Glutamatergic neuron (in vitro differentiated cells): ENCODE measurements around the gene SERTAD2. TPM values are rescaled to one million over a fixed set of nuclear protein-coding genes. Genes with fewer than 3 reads are reported as not detected.

Source experiments
- DNase-seq: peaks from one replicate; pipeline ENCODE4 v3.0.0; 2022
- H3K27ac Mint-ChIP-seq: one replicate; pipeline ENCODE4 v1.8.0; 2020; ENCODE audit warnings: mild to moderate bottlenecking, mixed read lengths, inconsistent platforms; ENCODE audit not compliant: unreplicated experiment
- H3K27me3 Mint-ChIP-seq: one replicate; pipeline ENCODE4 v1.8.0; 2020; ENCODE audit warnings: mild to moderate bottlenecking, moderate library complexity, mixed read lengths, inconsistent platforms; ENCODE audit not compliant: unreplicated experiment
- H3K36me3 Mint-ChIP-seq: one replicate; pipeline ENCODE4 v1.8.0; 2020; ENCODE audit warnings: mild to moderate bottlenecking, mixed read lengths, inconsistent platforms; ENCODE audit not compliant: unreplicated experiment
- H3K4me1 Mint-ChIP-seq: one replicate; pipeline ENCODE4 v1.8.0; 2020; ENCODE audit warnings: mild to moderate bottlenecking, low read depth, mixed read lengths, inconsistent platforms; ENCODE audit not compliant: unreplicated experiment
- H3K4me3 Mint-ChIP-seq: one replicate; pipeline ENCODE4 v1.8.0; 2020; ENCODE audit warnings: mild to moderate bottlenecking, mixed read lengths, inconsistent platforms; ENCODE audit not compliant: unreplicated experiment
- H3K9me3 Mint-ChIP-seq: one replicate; pipeline ENCODE4 v1.8.0; 2020; ENCODE audit warnings: mild to moderate bottlenecking, moderate library complexity, mixed read lengths, inconsistent platforms; ENCODE audit not compliant: unreplicated experiment
- long read RNA-seq: library from polyadenylated mRNA; unstranded; transcript quantifications from one replicate; pipeline ENCODE4 v2.0.0, GENCODE V29; 2020; ENCODE audit not compliant: unreplicated experiment
- total RNA-seq: library from RNA; stranded (reverse); fragmentation: NEBNext Ultra II Directional; extraction: Animal tissue kit (Norgen Biotek cat#: 25700); gene quantifications from one replicate; pipeline ENCODE4 v1.2.1, GENCODE V29; 2021; ENCODE audit not compliant: unreplicated experiment
- TF ChIP-seq, protein P1 (sequence below): fragments of 200-600 bp; sonication (generic); IDR thresholded peaks from one replicate; pipeline ENCODE4 v1.5.0; 2021; ENCODE audit not compliant: partially characterized antibody, unreplicated experiment

The SERTAD2 gene, protein sequence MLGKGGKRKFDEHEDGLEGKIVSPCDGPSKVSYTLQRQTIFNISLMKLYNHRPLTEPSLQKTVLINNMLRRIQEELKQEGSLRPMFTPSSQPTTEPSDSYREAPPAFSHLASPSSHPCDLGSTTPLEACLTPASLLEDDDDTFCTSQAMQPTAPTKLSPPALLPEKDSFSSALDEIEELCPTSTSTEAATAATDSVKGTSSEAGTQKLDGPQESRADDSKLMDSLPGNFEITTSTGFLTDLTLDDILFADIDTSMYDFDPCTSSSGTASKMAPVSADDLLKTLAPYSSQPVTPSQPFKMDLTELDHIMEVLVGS
- total RNA-seq, result 15.7 TPM
- long read RNA-seq, full-length matches to known transcripts, result 1 of 1 reads
- long read RNA-seq, partial matches to known transcripts, result 0 of 1 reads
- long read RNA-seq, other reads (novel, unspliced or antisense), result 0 of 1 reads

DNA sequence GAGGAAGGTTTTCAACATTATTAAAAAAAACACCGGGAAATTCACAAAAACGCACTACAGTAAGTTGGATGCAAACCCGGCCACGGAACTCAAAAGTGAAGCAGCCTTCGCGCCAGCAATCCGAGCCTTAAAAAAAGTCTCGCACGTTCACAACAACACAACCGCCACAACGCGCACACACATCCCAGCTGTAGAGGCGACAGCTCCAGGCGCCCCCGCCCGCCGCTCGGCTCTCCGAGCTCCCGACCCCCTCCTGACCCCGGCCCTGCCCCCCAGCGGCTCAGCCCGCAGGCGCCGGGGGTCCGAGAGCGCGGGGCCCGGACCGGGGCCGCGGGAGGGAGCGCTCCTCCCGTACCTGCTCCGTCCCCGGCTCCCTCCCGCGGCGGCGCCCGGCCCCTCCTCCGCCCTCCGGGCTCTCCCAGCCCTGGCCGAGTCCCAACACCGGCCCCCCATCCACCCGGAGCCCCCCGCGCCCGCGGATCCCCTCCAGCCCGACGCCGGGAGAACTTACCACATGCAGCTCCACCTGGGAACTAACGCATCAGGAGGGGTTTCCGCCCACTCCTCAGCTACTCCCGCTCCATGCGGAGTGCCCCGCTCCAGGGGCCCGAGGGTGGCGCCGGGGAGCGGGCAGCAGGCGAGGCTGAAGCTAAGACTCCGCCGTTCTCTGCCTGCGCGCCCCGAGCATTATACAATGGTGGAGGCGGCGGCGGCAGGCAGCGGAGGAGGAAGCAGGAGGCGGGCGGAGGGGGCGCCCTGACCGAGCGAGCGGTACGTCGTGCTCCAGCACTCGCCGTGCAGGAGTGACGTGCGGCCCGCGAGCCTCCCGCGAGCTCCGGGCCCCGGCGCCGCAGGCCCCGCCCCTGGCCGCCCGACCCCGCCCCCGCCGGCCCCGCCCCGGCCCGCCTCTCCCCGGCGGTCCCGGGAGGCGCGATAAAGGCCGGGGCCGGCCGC is at the start of gene SERTAD2:
Gene SERTAD2 (minus strand): TSS at position 805 of the 954 bp plus-strand sequence. CDS start 17,042 bp downstream, outside the sequence.
- H3K4me3 Mint-ChIP-seq, result peak within 1 kb of the TSS; percentile 92

DNA sequence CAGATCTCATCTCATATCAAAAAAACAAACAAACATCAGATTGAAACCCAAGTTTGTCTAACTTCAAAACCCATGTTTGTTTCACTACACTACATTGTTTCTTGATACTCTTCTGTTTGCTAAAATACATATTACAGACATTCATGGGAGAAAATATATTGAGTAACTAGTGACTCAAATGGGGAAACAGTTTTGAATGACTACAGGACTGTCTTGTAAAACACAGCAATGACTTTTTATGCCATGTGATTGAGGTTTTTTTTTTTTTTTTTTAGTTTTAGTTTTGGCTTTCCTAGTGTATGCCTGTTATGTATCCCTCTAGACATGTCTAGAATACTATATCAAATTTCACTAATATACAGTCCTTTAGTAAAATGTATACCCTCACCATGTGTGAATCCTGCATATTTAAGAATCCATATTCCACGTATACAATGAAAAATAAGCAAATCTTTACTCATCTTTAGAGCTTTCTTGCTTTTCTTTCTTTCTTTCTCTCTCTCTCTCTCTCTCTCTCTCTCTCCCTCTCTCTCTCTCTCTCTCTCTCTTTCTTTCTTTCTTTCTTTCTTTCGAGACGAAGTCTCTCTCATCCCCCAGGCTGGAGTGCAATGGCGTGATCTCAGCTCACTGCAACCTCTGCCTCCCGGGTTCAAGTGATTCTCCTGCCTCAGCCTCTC is 46.6 kb upstream of the SERTAD2 start:
- Mint-ChIP-seq H3K9me3 (no peaks in the 10 kb centered on the region), H3K27me3 (peaks cover 2% of the 10 kb centered on the region), H3K36me3 (no peaks in the 10 kb centered on the region), H3K27ac (no peak overlapping the region), H3K4me1 (no peaks in the 10 kb centered on the region), H3K4me3 (no peak overlapping the region)
- no peak for DNase-seq
- TF ChIP-seq, protein P1, sequence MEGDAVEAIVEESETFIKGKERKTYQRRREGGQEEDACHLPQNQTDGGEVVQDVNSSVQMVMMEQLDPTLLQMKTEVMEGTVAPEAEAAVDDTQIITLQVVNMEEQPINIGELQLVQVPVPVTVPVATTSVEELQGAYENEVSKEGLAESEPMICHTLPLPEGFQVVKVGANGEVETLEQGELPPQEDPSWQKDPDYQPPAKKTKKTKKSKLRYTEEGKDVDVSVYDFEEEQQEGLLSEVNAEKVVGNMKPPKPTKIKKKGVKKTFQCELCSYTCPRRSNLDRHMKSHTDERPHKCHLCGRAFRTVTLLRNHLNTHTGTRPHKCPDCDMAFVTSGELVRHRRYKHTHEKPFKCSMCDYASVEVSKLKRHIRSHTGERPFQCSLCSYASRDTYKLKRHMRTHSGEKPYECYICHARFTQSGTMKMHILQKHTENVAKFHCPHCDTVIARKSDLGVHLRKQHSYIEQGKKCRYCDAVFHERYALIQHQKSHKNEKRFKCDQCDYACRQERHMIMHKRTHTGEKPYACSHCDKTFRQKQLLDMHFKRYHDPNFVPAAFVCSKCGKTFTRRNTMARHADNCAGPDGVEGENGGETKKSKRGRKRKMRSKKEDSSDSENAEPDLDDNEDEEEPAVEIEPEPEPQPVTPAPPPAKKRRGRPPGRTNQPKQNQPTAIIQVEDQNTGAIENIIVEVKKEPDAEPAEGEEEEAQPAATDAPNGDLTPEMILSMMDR, result no peak

More for the DNA sequence above, at the start of gene SERTAD2:
- peak; percentile 86 for DNase-seq
- peak within 1 kb of the TSS; percentile 98 for H3K27ac Mint-ChIP-seq
- no peaks in the 10 kb centered on the region for H3K36me3 Mint-ChIP-seq
- peaks cover 7% of the 10 kb centered on the region for H3K9me3 Mint-ChIP-seq
- peaks cover 5% of the 10 kb centered on the region for H3K27me3 Mint-ChIP-seq
- TF ChIP-seq, protein P1, result no peak
- peaks cover 44% of the 10 kb centered on the region for H3K4me1 Mint-ChIP-seq

DNA sequence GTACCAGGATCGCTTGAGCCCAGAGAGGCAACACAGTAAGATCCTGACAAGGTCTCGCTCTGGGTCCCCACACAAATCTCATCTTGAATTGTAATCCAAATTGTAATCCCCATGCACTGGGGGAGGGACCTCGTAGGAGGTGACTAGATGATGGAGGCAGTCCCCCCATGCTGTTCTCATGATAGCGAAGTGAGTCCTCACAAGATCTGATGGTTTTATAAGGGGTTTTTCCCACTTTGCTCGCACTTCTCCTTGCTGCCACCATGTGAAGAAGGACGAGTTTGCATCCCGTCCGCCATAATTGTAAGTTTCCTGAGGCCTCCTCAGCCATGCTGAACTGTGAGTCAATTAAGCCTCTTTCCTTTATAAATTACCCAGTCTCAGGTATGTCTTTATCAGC is 46.0 kb upstream of the SERTAD2 start:
- H3K9me3 Mint-ChIP-seq, result no peaks in the 10 kb centered on the region
- no peak overlapping the region for H3K4me3 Mint-ChIP-seq
- TF ChIP-seq, protein P1, result no peak
- no peaks in the 10 kb centered on the region for H3K36me3 Mint-ChIP-seq
- H3K27me3 Mint-ChIP-seq, result peaks cover 2% of the 10 kb centered on the region
- H3K4me1 Mint-ChIP-seq, result no peaks in the 10 kb centered on the region
- no peak overlapping the region for H3K27ac Mint-ChIP-seq
- DNase-seq, result no peak

DNA sequence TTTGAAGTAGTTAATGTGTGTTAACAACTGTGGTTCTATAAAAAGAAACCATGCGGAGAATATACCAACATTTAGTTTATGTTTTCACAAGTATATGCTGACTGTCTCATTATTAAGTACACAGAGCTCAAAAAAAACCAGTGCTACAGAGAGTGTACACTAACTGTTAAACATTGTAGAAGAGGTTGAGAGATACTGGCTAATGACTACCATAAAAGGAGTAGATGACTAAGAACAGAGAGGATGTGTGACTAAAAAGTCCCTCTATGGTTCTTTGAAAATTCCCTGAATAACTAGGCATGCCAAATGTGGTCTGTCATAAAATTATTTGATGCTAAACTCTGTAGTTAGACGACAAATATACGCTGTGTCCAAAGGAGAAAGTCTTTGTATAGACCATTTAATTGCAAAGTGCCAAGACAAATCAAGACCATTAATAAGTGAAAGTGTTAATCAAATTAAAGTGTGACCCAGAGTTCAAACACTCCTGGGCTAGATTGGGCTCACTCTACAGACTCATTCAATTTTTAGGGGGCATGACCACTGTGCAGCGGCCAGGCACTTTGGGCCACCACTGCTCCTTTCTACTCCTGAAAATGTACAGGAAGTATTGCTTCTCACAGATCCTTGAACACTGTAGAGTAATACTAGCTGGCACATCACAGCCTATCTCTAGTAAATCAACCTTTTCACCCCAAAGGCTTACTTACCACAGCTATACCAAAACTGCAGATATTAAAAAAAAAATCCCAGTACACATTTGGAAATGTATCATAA is 45.1 kb upstream of the SERTAD2 start:
- TF ChIP-seq, protein P1, result no peak

More for the DNA sequence above, 45.1 kb upstream of the SERTAD2 start:
- Mint-ChIP-seq H3K27me3 (peaks cover 2% of the 10 kb centered on the region), H3K27ac (no peak overlapping the region), H3K36me3 (no peaks in the 10 kb centered on the region), H3K4me1 (no peaks in the 10 kb centered on the region), H3K9me3 (no peaks in the 10 kb centered on the region), H3K4me3 (no peak overlapping the region)
- DNase-seq, result no peak
